ENCODE results near the gene CYRIA.

- no peak for TF ChIP-seq POLR2A (IDR thresholded peaks at IDR 0.05; ENCODE audit: low read length)
- no peak for TF ChIP-seq GATA1 (IDR thresholded peaks at IDR 0.05; ENCODE audit: low read depth, low read length)
These were observed 22.5 kb downstream of the CYRIA start for GRCh38 chr2:16643099-16643498.

Measured in erythroblast (primary cell).